ENCODE measurements around the gene LGALS9.

DNA sequence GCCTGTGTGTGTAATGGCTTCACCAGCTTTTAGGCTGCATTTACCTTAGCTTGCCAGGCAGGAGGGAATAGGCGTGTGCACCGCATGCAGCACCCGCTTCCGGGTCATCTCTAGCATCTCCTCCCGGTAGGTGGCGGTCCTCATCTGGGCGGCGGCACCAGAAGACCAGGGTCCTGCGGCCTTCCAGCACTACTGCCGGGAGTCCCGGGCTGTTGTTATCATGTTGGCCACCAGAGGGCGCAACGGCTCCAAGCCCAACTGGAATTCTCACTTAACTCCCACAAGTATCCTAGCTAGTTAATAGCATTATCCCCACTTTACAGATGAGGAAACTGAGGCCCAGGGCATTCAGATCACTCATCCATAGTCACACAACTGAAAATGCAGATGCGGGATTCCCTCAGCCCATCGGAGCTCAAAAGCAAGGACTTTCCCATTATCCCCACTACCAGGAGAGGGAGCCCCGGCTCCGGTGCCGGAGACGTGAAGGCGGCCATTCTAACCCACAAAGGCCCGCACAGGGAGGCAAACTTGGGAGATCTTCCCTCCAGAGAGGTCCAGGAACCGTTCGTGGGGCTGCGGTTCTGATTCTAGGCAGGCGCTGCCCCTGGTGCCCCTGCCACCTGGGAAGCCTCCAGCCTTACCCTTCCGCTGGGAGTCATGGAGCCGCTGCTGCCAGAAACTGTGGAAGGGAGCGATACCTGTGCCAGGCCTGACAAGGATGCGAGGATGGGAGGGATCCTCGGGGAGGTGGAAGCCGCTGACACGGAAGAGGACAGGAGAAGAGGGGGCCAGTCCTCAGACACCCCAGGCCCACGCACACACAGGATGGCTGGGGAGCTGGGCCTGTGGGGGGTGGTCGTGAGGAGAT, 23.9 kb downstream of the LGALS9 start:
- TF ChIP-seq POLR2AphosphoS5 (IDR thresholded peaks at IDR 0.05; ENCODE audit: low read depth), result no peak
- TF ChIP-seq EZH2phosphoT487 (IDR thresholded peaks at IDR 0.05; ENCODE audit: unreplicated experiment), result no peak
- TF ChIP-seq, protein P1, sequence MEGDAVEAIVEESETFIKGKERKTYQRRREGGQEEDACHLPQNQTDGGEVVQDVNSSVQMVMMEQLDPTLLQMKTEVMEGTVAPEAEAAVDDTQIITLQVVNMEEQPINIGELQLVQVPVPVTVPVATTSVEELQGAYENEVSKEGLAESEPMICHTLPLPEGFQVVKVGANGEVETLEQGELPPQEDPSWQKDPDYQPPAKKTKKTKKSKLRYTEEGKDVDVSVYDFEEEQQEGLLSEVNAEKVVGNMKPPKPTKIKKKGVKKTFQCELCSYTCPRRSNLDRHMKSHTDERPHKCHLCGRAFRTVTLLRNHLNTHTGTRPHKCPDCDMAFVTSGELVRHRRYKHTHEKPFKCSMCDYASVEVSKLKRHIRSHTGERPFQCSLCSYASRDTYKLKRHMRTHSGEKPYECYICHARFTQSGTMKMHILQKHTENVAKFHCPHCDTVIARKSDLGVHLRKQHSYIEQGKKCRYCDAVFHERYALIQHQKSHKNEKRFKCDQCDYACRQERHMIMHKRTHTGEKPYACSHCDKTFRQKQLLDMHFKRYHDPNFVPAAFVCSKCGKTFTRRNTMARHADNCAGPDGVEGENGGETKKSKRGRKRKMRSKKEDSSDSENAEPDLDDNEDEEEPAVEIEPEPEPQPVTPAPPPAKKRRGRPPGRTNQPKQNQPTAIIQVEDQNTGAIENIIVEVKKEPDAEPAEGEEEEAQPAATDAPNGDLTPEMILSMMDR (conservative IDR thresholded peaks at IDR 0.05; ENCODE audit: low read depth in 2 of 2), result peak; percentile 75 to 100
- TF ChIP-seq STAT1 (IDR thresholded peaks at IDR 0.05; ENCODE audit: unreplicated experiment), result no peak
- no peak for TF ChIP-seq EZH2 (IDR thresholded peaks at IDR 0.05; ENCODE audit: low read depth, unreplicated experiment)
- 0 out of 2 replicates have a peak, but pooled peaks have one; percentile 22 for TF ChIP-seq CREB1 (CRISPR knock-in tag; IDR thresholded peaks at IDR 0.05; ENCODE audit: low read depth)
- TF ChIP-seq, protein P2, sequence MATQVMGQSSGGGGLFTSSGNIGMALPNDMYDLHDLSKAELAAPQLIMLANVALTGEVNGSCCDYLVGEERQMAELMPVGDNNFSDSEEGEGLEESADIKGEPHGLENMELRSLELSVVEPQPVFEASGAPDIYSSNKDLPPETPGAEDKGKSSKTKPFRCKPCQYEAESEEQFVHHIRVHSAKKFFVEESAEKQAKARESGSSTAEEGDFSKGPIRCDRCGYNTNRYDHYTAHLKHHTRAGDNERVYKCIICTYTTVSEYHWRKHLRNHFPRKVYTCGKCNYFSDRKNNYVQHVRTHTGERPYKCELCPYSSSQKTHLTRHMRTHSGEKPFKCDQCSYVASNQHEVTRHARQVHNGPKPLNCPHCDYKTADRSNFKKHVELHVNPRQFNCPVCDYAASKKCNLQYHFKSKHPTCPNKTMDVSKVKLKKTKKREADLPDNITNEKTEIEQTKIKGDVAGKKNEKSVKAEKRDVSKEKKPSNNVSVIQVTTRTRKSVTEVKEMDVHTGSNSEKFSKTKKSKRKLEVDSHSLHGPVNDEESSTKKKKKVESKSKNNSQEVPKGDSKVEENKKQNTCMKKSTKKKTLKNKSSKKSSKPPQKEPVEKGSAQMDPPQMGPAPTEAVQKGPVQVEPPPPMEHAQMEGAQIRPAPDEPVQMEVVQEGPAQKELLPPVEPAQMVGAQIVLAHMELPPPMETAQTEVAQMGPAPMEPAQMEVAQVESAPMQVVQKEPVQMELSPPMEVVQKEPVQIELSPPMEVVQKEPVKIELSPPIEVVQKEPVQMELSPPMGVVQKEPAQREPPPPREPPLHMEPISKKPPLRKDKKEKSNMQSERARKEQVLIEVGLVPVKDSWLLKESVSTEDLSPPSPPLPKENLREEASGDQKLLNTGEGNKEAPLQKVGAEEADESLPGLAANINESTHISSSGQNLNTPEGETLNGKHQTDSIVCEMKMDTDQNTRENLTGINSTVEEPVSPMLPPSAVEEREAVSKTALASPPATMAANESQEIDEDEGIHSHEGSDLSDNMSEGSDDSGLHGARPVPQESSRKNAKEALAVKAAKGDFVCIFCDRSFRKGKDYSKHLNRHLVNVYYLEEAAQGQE (IDR thresholded peaks at IDR 0.05; ENCODE audit: unreplicated experiment), result no peak
- no peak for TF ChIP-seq JUNB (IDR thresholded peaks at IDR 0.05; ENCODE audit: unreplicated experiment)
- TF ChIP-seq, protein P3, sequence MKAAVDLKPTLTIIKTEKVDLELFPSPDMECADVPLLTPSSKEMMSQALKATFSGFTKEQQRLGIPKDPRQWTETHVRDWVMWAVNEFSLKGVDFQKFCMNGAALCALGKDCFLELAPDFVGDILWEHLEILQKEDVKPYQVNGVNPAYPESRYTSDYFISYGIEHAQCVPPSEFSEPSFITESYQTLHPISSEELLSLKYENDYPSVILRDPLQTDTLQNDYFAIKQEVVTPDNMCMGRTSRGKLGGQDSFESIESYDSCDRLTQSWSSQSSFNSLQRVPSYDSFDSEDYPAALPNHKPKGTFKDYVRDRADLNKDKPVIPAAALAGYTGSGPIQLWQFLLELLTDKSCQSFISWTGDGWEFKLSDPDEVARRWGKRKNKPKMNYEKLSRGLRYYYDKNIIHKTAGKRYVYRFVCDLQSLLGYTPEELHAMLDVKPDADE (IDR thresholded peaks at IDR 0.05), result no peak
- TF ChIP-seq ZNF114 (CRISPR knock-in tag; IDR thresholded peaks at IDR 0.05), result no peak
- TF ChIP-seq ZNF331 (CRISPR knock-in tag; IDR thresholded peaks at IDR 0.05; ENCODE audit: low read depth), result no peak
- TF ChIP-seq NANOG (IDR thresholded peaks at IDR 0.05; ENCODE audit: borderline replicate concordance), result no peak
